ENCODE measurements around the gene VAX1.
"Not testable (repeated sequence)": the region's sequence is repeated elsewhere in the genome, so short reads cannot be mapped to it uniquely, and the experiment has no call there.

VAX1 gene

DNA sequence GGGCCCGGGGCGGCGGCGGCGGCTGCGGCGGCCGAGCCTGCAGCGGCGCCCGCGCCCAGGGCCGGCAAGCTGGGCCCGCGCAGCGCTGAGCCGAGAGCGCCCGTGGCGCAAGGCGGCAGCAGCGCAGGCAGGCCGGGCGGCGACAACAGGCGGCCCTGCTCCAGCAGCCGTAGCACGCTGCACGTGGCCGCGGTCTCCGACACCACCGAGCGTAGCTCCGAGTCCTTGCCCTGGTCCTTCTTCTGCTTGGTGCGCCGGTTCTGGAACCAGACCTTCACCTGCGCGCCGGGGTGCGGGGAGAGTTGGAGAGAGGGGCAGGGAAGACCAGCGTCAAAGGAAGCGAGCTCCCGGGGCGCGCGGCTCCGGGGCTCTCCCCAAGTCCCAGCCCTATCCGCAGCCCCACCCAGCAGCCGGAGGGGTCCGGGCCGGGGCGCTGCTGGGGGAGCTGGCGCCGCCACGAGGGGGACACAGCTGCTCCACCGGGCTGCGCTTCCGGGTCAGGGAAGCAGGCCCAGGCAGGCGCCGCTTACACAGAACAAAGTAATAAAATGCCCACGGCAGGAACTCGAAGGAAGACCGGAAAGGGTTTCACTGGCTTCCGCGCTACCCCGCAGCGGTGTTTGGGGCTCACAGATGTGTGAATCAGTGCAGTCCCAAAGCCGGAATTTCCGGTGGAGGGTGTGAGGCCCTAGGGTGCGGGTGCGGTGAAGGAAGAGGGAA is 3.6 kb downstream of the VAX1 start:
- DNase-seq: no peak

DNA sequence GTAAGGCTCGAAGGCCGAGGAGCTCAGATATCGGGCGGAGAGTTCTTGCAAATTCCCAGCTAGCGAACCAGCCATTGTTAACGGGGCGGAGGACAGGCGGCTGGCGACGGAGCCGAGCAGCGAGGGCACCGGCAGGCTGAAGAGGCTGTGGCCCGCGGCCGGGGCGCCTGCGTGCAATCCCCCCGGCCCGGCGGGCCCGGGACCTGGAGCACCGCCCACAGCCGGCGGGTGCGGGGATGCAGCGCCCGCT is 4.1 kb downstream of the VAX1 start:
- DNase-seq: no peak

GRCh38 chr10:117133273-117134055 is 4.6 kb downstream of the VAX1 start:
- no peak for DNase-seq

GRCh38 chr10:117132751-117133231 is 5.3 kb downstream of the VAX1 start:
- no peak for DNase-seq

DNA sequence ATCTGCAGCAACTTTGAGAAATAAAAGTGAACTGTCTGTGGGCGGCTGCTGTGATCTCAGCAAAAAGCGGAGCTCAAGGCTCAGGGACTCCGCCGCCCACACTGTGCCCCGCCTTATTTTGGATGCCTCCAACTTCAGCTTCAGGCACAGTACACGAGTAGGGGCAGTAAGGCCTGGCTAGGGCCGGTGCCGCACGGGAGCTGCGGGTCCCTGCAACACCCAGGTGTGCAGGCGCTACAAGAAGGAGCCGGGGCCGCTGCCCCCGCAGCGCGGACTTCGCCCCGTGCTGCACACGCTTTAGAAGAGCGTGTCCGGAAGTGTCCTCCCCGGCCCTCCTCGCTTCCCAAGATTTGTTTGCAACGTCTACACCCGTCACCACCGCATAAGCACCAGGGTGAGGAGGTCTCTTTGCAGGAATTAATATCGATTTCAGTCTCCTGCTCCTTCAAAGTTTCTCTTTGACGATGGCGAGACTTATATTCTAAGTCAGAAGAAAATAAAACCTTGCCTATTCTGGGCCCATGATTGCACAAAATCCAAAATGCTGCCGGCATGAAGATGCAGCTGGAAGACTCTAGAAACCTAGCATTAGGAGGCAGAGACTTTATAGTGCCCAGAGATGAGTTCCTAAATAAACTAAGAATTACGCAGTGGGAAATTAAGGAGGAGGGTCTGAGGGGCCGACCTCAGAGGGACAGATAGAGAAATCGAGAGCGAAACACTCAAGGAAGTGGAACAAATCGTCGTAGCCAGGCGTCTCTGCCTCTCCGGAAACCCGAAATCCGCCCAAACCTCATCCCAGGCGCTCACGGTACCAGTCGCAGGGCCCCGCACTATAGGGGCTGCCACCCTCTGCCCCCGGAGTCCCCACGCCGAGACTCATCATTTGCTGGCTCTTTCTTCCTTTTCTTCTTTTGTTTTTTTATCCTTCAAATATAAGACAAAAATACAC is 6.4 kb downstream of the VAX1 start:
- no peak for DNase-seq

DNA sequence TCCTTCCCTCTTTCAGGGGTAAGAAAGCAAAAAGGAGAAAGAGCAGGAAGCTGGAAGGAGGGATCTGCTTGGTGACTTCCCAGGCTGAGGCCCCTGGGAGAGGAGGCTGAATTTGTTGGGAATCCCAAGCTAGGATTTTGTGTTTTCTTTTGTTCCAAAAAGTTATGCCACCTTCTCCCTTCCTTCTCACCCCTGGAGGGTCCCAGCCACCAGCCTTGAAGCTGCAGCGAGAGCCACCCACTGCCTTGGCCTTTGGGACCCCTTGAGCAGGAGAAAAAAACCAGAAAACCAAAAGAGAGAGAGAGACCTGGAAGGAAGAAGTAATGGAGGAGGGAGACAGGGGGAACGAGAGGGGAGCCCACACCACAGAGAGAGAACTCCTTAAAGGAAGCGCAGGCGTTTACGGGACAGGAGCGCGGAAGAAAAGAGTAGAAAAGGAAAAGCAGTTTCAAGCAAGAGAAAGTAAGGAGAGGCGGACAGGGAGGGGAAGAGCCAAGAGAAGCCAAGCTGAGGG is 7.2 kb downstream of the VAX1 start:
- no peak for DNase-seq

DNA sequence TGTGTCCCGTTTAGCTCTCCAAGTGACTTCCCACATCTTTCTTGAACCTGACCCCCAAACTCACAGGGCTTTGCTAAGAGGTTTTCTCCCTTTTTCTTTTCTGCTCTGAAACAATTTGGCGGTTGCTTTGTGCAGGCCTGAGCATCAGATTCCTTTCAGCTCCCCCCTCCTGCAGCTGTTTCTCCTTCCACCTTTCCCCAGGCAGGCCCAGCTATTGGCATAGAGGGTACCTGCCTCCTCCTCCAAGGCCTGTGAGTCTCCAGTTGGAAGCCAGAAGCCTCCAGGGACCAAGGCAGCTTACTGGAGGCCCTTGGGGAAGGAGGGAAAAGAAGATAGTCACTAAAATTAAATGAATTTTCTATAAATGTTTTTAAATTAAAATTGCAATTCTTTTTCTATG is 7.7 kb downstream of the VAX1 start:
- no peak for DNase-seq

- not testable (repeated sequence) for DNase-seq
Observed at GRCh38 chr10:117126645-117127044, 11.4 kb downstream of the VAX1 start.

GRCh38 chr10:117126034-117126433 is 12.0 kb downstream of the VAX1 start:
- no peak for DNase-seq

DNA sequence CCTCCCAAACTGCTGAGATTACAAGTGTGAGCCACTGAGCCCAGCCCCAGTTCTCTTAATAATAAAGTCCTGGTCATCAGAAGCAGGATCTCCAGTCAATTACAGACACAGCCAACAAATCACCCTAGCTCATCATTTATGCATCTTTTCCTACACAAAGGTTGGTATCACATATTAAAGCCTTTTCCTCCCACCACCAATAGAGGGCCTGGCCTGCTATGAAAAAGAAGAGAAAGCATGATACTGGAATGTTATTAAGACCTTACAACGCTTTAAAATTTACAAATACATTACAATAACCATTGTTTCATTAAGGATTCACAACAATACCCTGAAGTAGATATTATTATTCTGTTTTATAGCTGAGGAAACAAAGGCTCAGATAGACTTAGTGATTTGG is 25.9 kb downstream of the VAX1 start:
- DNase-seq: no peak

GRCh38 chr10:117107238-117107637 is 30.8 kb downstream of the VAX1 start:
- no peak for DNase-seq

DNA sequence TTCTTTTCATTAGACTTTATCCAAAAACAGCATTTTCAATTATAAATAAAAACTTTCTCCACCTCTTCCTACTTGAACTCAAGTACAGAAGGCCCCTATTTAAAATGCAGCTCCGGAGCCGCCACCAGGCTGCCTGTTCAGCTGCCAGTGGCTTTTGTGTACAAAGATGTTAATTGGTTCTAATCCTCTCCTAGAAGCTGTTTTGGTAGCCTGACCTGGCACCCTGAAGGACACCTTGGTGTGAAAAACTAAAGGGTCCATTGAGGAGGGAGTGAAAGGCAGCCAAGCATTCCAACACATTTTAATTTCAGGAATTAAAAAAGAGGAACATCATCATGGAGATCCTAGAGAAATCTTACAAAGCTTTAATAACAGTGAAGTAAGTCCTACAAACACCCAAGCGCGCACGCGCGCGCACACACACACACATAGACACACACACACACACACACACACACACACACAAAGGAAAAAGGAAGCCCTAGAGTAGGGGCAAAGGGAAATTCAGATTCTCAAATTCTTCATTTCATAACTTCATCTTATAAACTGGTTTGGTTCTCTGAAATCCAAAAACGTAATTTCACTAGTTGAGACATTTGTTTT is 41.4 kb downstream of the VAX1 start:
- no peak for DNase-seq

DNA sequence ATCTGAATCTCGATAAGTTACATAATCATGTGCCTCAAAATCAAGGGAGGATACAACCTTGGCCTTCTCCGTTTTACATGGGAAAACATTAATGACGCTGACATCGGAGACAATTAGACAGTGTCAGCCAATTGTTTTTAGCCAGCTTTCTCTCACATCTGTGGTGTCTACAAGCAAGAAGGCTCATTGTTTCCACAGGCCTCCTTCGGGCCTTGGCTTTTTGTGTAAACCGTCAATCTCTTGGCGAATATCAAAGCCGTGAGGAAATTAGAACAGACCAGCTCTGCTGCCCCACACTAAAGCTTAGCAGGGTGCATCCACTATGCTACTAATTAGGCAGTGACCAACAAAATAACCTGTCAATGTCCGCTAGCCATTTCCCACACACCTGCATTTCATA is 43.2 kb downstream of the VAX1 start:
- no peak for DNase-seq

DNA sequence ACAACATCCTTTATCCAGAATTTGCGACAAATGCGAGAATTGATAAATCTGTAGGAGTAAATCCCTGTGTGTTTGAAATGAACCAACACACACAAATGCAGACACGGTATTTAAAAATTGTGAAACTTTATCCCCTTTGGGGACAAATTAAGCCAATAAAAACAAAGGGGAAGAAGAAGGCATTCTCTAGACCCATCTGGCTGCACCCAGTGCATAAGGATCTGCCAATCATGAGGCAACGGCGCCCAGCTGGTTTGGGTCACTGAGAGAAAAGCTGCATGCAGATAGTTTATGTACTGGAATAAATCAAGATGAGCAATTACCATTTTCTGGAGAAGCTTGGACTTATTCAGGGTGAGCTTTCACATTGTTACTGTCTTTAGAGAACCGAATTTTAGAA is 45.7 kb downstream of the VAX1 start:
- DNase-seq: no peak

DNA sequence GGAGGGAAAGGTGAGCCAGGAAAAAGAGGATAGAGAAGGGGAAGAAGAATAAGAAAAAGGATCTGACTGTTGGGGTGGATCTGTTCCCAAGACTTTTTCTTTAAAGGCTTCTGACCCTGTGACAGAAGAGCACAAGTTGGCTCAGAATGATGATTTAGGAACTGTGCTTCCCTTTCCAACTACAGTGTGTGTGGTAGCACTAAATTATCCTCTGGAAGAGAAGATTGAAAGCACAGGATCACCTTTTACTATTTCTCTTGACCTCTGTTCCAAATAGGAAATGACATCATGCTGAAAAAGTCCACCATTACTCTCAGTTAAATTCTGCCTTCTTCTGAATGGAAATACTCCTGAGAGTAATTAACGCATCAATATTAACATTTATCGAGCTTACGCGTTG is 47.2 kb downstream of the VAX1 start:
- DNase-seq: no peak

DNA sequence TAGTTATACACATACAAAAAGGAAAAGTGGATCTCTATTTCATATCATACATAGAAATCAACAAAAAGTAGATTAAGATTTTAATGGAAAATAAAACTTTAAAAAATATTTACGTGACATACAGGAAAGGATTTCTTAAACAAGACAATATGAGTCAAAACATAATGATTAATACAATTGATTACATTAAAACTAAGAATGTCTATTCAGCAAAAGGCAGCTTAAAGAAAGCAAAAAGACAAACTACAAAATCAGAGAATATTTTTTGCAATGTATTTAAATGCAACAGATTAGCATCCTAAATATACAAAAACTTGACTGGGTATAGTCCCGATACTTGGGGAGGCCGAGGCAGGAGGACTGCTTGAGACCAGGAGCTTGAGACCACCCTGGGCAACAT is 50.5 kb downstream of the VAX1 start:
- no peak for DNase-seq

- DNase-seq: no peak
Observed at GRCh38 chr10:117086546-117086945, 51.5 kb downstream of the VAX1 start.

- DNase-seq: not testable (repeated sequence)
Observed at GRCh38 chr10:117084421-117085246, 53.4 kb downstream of the VAX1 start.
